Measurements from ENCODE around the gene FHOD1.

The FHOD1 gene

DNA sequence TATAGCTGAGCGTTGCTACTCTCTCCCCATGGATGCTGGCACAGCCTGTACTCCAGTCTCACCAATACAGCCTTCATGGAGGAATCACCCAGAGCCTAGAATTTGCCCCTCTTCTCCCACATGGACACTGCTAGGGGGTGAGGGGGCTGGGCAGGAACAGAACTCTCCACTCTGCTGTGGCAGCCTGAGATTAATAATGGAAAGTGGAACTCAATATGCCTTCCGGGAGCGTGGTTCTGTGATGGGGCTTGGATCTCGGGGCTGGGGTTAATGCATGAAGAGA lies 2.7 kb upstream of the FHOD1 start:
- DNase-seq (ENCODE audit: low spot score): no peak

DNA sequence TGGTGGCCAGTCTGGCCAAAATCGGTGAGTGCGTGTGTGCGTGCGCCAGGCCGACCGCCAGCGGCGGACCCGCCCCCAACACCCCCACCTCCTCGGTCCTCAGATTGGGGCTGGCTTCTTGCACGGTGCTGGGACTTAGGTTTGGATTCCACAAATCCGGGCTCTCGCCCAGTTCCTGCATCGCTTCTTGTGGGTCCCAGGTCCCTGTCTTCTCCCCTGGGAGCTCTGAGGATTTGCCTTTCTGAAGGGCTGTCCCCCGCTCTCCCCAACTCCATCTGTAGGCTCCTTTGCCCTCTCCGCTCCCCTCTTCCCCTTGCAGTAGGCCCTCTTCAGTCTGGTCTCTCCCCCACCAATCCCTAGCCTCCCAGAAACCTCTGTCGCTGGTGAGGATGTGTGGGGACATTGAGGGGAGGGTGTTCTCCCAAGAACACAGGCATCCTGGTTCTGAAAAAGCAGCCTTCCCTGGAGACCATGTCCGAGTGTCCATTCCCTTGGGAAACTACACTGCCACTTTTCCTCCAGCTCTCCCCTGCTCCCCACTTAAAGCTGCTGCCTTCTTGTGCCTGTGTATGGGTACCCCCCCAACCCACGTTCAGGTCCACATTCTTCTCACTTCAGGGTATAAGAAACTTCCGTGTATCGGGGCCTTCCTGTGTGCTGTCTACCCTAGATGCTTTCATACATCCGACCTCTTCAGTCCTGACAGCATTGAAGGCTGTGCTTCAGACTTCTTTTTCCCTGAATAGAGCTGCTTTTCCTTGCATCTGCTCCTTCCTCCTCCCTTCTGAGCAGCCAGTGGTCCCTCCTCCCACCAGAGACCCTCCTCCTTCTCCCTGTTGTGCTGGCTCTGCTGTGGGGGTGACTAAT lies 2.1 kb upstream of the FHOD1 start:
- DNase-seq (ENCODE audit: low spot score): peak; percentile 42

DNA sequence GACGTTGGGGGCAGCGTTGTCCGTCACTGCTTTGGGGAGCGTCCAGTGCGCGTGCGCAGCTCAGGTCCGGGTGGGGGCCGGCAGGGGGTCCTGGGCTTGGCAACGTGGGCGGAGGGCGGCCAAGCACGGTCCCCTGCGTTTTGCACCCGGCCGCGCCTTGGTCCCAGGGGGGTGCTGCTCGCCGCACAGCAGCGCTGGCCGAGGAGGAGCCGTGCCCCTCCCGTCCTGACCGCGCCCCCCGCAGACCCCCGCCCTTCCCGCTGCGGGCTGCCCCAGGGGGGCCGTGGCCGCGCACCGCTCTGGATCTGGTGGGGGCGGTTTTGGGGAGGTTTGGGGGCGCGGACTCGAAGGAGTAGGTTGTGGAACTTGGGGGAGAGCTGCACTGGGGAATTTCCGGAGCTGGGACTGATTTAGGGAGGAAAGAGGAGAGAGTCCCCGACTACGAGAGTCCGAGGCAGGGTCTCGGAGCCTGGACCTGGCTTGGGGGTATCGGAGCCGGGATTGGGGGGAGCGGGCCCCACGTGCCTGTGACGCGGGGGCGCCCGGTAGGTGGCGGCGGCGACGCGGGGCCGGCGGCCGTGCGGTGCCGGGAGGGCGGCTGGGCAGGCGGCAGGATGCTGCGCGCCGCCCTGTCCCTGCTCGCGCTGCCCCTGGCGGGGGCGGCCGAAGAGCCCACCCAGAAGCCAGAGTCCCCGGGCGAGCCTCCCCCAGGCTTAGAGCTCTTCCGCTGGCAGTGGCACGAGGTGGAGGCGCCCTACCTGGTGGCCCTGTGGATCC lies 1.3 kb upstream of the FHOD1 start, which contains the start of gene SLC9A5:
Gene SLC9A5, plus strand, starts transcription at position 579 of the 777 bp plus-strand sequence. Its CDS starts 36 bp downstream, at position 615.
- DNase-seq (ENCODE audit: low spot score): peak; percentile 43

DNA sequence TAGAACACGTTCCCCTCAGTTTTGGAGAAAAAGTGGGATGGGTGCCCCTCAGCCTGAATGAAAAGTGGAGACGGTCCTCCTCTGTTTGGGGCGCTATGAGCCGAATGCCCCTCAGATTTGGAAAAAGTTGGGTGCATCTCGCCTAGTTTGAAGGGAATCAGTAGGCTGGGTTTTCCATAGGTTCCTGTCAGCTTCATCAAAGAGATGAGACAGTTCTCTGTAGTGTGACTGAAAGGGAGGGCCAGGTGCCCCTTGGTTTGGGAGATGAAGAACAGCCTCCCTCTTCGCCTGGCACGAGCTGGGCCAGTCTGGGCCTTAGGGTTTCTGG lies 756 bp upstream of the FHOD1 start:
- DNase-seq (ENCODE audit: low spot score): no peak

DNA sequence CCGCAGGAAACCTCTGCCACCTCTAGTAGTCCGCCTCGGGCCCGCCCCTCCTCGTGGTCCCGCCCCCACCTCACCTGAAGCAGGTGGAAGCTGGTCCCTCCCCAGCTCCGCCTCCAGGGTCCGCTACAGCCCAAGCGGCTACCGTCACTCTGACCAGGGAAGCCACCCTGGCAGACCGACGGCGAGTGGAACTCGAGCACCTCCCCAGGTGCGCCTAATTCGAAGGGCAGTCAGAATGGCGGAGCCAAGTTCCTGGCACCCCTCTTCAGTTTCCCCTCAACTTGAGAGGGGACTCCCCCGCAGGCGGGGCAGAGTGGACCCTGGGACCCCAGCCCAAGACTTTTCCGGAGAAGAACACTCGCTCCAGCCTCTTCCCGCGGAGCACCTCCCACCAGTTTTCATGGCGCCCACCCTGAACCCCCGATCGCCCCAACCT lies 507 bp downstream of the FHOD1 start:
- DNase-seq (ENCODE audit: low spot score): peak; percentile 40

DNA sequence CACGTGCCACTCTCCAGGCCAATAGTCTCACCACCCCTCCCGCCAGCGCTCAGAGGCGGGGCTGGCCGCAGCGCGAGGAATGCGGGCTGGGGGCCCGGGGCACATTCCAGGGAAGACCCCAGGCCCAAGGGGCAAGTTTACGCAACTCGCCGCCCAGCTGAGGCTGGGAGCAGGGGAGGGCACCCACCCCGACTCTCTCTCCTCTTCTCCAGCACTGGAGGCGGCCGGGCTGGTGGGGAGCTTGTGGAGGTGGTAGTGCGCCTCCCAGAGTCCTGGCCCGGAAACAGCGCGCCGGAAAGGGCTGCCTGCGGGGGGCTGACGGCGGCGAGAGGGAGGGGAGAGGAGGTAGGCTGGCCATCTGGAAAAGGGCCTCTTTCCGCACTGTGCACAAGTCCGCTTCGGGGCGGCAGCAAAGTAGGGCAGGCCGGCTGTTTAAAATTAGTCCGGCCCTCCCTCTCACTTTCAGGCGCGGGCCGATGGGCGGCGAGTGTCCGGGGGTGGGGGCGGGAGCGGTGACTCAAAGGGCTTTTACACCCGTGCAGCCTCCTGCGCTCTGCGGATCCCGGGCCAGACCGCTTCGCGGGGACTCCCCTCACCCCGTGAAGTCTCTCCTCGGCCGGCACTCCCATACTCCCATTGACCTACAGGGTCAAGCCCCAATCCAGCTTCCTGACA lies 1.1 kb downstream of the FHOD1 start:
- peak; percentile 83 for DNase-seq (ENCODE audit: low spot score)

DNA sequence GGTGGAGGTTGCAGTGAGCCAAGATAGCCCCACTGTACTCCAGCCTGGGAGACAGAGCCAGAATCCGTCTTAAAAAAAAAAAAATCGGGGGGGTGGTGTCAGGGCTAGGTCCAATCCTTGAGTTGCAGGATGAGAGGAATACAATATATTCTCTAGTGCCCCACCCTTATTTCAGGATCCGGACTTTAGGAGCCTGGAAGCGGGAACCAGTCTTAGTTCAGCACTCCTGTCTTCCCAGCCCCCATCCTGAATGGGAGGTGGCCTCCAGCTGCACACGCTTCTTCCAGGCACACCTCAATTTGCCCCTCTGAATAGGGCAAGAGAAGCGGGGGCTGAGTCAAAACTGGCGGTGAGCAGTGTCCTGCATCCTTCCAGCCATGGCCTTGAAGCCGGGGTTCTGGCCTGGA lies 1.6 kb downstream of the FHOD1 start:
- DNase-seq (ENCODE audit: low spot score): no peak

DNA sequence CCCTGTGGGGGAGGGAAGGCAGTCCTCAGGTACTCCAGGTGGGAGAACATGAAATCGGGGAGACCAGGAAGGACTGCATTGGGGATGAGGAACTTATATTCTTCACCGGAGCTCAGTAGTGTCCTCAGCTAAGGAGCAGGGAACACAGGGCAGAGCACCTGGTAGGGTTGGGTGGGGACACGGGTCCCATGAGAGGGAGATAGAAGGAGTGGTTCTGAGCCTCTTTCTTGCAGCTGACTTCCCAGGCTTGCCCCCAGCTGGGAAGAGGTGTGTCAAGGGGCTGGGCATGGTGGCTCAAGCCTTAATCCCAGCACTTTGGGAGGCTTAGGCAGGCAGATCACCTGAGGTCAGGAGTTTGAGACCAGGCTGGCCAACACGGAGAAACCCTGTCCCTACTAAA lies 2.1 kb downstream of the FHOD1 start:
- DNase-seq (ENCODE audit: low spot score): no peak

DNA sequence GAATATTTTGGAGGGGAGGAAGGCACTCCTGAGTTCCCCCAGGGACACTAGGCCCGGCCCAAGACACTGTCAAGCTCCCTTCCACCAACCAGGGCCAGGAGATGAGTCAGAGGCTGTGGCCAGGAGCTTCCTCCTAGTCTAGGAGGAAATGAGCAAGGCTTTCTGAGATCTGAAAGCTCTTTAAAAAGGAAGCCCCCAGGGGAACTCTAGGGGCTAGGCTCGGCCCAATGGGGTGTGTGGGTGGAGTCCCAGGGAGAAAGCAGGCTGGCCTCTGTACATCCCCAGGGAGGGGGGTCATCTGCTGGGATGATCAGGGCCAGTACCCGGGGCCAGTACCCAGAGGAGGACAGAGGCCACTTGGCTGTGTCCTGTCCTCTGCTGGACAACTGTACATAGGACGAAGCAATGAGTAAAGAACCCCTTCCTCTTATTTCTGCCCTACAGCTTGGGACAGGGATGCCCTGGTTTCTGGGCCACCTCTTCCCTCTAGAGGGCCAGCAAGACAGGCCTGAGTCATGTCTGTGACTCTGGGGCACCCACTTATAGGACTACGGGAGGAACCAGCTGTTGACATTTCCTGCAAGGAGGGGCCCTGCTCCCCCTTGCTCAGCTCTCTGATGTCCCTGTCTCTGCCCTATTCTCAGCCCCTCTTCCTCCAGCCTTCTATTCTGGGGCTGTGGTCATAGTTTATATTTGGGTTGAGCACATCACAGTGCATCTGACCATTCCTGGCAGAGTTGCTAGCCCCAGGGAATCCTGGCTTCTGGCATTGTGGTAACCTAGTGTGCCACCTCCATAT lies 2.7 kb downstream of the FHOD1 start:
- DNase-seq (ENCODE audit: low spot score): no peak

DNA sequence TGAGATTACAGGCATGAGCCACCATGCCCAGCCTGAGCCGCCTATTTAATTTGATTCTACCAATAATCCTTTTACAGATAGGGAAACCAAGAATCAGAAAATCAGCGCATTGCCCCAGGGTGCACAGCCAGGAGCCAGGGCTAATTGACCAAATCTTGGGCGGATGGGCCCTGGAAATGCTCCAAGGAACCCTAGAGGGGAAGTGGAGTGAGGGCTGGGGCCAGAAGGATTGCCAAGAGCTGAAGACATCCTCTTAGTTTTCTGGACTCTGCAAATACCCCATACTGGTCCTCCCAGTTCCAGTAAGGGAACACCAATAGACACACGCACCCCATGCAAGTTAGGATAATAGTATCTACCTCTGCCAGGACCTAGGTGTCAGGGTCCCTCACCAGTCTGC lies 3.8 kb downstream of the FHOD1 start:
- DNase-seq (ENCODE audit: low spot score): no peak

DNA sequence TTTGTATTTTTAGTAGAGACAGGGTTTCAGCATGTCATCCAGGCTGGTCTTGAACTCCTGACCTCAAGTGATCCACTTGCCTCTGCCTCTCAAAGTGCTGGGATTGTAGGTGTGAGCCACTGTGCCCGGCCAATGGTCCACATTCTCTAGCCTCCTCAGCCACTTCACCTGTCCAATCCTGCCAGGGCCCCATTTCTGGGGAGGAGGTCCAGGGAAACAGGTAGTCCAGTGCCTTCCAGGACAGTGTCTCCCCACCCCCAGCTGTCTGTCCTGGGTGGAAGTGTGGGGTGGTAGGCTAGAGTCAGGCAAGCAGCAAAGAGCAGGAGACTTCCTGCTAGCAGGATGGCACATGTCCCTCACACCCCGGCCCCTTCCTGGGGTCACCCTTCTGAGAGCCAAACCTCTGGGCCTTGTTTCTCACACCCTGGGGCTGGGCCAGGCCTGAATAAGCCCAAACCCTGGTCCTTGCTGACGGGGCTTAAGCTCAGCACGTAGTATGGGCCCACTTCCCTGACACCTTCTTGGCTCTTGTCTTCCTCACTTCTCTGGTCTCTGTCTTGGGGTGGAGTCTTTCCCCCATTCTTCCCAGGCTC lies 5.0 kb downstream of the FHOD1 start:
- no peak for DNase-seq (ENCODE audit: low spot score)

DNA sequence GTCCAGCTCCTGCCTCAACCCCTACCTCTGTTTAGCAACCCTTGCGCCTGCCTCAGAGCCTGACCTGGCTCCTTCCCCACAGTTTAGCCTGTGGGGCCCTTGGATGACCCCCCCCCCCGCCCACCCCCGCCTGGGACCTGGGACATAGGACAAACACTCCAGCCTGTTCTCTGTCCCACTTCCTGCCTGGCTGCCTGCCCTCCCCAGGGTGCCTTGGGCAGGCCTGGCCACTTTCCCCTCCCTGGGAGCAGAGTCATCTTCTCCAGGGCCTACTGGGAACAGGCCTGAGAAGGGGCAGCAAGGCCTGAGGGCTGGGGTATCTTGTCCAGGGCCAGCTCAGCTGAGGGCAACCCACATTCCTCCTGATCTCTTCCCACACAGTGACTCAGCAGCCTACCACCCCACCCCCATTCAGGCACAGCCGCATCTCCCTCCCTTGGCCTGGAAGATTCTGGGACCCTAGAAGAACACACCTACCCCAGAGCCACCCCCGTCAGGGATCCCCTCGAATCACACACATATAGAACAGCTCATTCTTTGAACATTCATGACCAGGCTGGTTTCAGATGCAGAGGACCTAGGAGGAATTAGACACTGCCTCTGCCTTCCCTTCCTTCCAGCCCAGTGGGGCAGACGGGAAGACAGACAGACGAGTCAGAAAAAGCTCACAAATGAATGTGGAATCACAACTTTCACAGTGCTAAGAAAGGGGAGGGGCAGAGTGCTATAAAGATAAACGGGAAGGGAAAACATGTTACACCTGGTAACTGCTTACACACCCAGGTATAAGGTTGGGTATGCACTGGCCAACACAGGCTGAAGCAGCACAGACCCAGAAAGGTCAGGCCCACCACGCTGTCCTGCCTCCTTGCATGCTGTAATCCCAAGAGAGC lies 6.0 kb downstream of the FHOD1 start:
- DNase-seq (ENCODE audit: low spot score): no peak

DNA sequence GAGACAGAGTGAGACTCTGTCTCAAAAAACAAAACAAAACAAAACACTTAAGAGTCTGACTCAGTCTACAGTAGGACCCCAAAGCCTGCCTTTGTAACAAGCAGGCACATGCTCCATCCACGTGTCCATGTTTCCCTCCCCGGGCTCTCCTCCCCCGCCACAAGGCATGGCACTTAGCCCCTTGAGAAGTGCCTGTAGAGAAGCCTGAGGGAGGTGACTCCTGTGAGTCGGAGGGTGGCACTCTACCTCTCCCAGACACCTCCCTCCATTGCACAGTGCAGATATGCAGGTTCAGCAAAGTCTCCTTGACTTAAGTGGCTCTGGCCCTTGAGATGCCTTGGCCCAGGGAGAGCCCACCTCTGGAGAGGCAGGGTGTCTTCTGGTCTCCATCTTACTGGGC lies 6.8 kb downstream of the FHOD1 start:
- no peak for DNase-seq (ENCODE audit: low spot score)

DNA sequence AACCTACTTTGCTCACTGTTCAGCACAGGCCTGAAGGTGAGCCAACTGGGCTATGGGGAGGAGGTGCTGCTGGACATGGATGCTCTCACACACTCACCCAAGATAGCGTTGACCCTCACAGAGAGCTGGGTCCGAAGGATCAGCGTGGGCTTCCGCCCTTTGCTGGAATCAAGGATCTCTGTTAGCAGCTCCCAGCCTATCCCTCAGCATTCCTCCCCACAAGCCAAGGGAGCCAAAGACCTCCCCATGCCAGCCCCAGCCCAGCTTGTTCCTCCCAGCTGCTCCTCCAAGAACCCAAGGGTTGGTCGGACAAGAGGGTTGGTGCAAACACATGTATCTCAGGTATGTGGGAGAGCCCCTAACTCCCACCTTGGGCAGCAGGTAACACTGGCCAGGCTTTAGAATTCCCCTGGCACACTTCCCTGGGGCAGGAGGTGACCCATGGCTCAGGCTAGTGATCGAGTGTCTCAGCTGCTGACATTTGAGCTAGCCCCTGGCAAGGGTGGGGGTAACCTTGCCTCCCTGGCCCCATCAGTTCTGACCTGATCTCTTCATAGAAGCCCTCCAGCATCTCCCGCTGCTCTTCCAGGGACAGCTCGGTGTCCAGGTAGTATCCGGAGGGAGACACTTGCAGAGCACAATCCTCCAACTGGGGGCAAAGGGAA lies 8.3 kb downstream of the FHOD1 start:
- DNase-seq (ENCODE audit: low spot score): no peak

DNA sequence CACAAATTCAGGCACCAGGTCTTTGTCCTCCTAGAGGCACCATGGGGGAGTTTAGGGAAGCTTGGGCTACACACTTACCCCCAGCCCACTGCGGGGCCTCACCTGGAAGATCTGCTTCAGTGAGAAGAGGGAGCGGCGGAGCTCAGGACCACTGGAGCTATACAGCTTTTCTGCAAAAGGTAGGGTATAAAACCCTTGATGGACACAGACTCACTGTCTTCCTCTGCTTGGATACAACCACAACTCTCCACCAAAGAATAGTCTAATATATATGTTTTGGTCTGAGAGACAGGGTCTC lies 9.1 kb downstream of the FHOD1 start:
- no peak for DNase-seq (ENCODE audit: low spot score)

DNA sequence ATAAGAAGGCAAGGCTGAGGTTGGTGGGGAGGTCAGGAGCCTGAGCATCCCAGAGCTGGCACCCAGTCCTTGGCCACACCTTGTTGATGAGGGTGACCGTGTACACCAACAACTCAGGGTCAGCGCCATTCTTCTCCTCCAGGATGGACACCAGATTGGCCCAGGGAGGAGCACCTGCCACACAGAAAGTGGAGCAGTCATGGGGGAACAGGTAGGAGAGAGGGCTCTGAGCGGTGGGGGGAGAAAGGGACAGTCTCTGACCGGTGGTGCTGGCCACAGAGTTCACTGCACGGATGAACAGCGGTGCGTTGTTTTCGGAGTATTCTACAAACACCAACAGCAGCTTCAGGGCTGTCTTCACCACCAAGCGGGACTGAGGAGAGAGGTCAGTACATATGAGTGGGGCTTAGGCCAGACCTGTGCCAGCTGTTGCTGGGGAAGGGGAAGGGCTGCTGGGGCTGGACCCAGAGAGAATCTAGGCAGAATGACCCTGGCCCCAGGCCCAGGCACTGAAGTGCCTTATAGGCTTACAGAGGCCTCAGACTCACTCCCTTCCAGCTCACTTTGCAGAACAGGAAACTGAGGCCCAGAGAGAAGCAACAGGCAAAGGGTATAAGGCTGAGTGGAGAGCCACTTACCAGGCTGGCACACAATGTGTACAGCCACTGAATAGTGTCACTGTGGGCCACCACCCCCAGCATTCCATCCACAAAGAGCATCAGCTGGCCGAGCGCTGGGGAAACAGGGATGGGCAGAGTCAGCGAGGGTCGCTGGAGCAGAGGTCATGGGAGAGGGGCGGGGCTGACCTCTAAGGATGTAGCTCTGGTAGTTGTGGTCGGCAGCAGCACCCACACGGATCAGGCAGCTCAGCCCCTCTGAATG lies 9.6 kb downstream of the FHOD1 start:
- no peak for DNase-seq (ENCODE audit: low spot score)

DNA sequence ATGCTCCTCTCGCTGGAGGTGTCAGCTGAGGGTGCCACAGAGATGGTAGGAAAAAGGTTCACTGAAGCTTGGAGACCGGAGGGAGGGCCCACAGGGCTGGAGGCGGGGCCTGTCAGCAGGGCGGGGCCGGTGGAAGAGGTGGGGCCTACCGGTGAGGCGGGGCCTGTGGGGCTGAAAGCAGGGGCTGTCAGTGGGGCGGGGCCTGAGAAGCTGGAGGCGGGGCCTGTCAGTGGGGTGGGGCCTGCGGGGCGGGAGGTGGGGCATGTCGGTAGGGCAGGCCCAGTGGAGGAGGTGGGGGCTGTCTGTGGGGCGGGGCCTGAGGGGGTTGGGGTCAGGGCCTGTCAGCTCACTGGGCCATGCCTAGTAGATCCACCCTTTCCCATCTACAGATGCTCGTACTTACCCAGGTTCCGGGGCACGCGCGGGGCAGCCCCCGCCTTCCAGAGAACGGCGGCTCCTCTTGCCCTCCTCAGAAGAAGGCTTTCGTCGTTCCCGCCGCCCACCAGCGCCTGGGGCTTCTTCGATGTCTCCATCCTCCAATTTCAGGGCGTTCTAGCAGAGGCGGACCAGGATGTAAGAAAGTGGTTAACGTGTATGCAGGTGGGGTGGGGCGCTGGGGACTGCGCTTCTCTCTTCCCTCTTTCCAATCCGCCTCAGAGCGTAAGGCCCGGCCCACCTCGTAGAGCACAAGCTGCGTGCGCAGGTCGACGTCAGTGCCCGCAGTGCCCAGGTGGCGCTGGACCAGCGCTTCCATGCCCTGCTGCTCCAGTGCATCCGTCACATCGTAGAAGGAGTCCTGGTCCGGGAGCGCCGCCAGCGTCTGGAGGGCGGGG lies 10.5 kb downstream of the FHOD1 start:
- peak; percentile 38 for DNase-seq (ENCODE audit: low spot score)
